H9 (cell line): ENCODE measurements around the gene ADCY5. TPM values are rescaled to one million over a fixed set of nuclear protein-coding genes. Genes with fewer than 3 reads are reported as not detected.

Experiments
- DNase-seq: peaks from one replicate; pipeline ENCODE4 v3.0.0-alpha.2; 2017
- H2AFZ ChIP-seq: one replicate; pipeline ENCODE4 v1.6.1; 2013; ENCODE audit warnings: mild to moderate bottlenecking, low read length, control low read depth, moderate library complexity
- H2AK5ac ChIP-seq: 2 replicates; pipeline ENCODE4 v1.6.1; 2013; ENCODE audit warnings: low read length, control low read depth, mixed read lengths; ENCODE audit not compliant: insufficient read length
- H2BK120ac ChIP-seq: one replicate; pipeline ENCODE4 v1.6.1; 2013; ENCODE audit warnings: low read depth, mild to moderate bottlenecking, low read length, control low read depth, inconsistent platforms; ENCODE audit not compliant: poor library complexity, severe bottlenecking
- H2BK12ac ChIP-seq: 2 replicates; pipeline ENCODE4 v1.6.1; 2013; ENCODE audit warnings: low read length, control low read depth, mixed read lengths, low read depth; ENCODE audit not compliant: insufficient read length
- H2BK15ac ChIP-seq: 2 replicates; pipeline ENCODE4 v1.6.1; 2013; ENCODE audit warnings: low read depth, low read length, control low read depth
- H2BK20ac ChIP-seq: one replicate; pipeline ENCODE4 v1.6.1; 2013; ENCODE audit warnings: low read depth, mild to moderate bottlenecking, low read length, control low read depth, inconsistent platforms; ENCODE audit not compliant: poor library complexity, severe bottlenecking
- H2BK5ac ChIP-seq: 2 replicates; pipeline ENCODE4 v1.6.1; 2013; ENCODE audit warnings: low read length, control low read depth, mixed read lengths; ENCODE audit not compliant: insufficient read length
- H3K14ac ChIP-seq: 2 replicates; pipeline ENCODE4 v1.6.1; 2013; ENCODE audit warnings: low read length, control low read depth; ENCODE audit not compliant: insufficient read depth
- H3K18ac ChIP-seq: 2 replicates; pipeline ENCODE4 v1.6.1; 2013; ENCODE audit warnings: low read depth, mild to moderate bottlenecking, mixed read lengths, low read length, control low read depth; ENCODE audit not compliant: insufficient read length
- H3K23ac ChIP-seq: 2 replicates; pipeline ENCODE4 v1.6.1; 2013; ENCODE audit warnings: low read length, control low read depth, mixed read lengths, low read depth; ENCODE audit not compliant: insufficient read length
- H3K23me2 ChIP-seq: 2 replicates; pipeline ENCODE4 v1.6.1; 2013; ENCODE audit warnings: low read depth, mild to moderate bottlenecking, mixed read lengths, low read length, control low read depth; ENCODE audit not compliant: insufficient read length, poor library complexity, severe bottlenecking
- H3K27ac ChIP-seq: 2 replicates; pipeline ENCODE4 v1.5.1; 2013; ENCODE audit warnings: low read length, control low read depth, mixed read lengths, low read depth; ENCODE audit not compliant: insufficient read length
- H3K27me3 ChIP-seq: 2 replicates; pipeline ENCODE4 v1.6.1; 2013; ENCODE audit warnings: low read length, control low read depth, inconsistent platforms; ENCODE audit not compliant: insufficient read depth
- H3K4ac ChIP-seq: 2 replicates; pipeline ENCODE4 v1.6.1; 2013; ENCODE audit warnings: low read depth, mild to moderate bottlenecking, control low read depth, inconsistent platforms, low read length, moderate library complexity
- H3K4me1 ChIP-seq: 2 replicates; pipeline ENCODE4 v1.6.1; 2013; ENCODE audit warnings: low read length, control low read depth, inconsistent platforms; ENCODE audit not compliant: insufficient read depth
- H3K4me2 ChIP-seq: 2 replicates; pipeline ENCODE4 v1.6.1; 2013; ENCODE audit warnings: low read length, control low read depth, mixed read lengths; ENCODE audit not compliant: insufficient read length, insufficient read depth
- H3K56ac ChIP-seq: 2 replicates; pipeline ENCODE4 v1.6.1; 2013; ENCODE audit warnings: low read depth, mild to moderate bottlenecking, mixed read lengths, low read length, control low read depth; ENCODE audit not compliant: insufficient read length
- H3K79me1 ChIP-seq: 2 replicates; pipeline ENCODE4 v1.6.1; 2013; ENCODE audit warnings: low read depth, mild to moderate bottlenecking, moderate library complexity, low read length, control low read depth, inconsistent platforms; ENCODE audit not compliant: insufficient read depth, poor library complexity, severe bottlenecking
- H3K79me2 ChIP-seq: 2 replicates; pipeline ENCODE4 v1.6.1; 2013; ENCODE audit warnings: low read length, control low read depth, inconsistent platforms; ENCODE audit not compliant: insufficient read depth
- H3K9ac ChIP-seq: 2 replicates; pipeline ENCODE4 v1.6.1; 2013; ENCODE audit warnings: low read length, control low read depth, mixed read lengths; ENCODE audit not compliant: insufficient read length; ENCODE audit errors: extremely low read depth
- H3K9me3 ChIP-seq: one replicate; pipeline ENCODE4 v1.6.1; 2013; ENCODE audit warnings: low read depth, low read length, inconsistent platforms; ENCODE audit not compliant: control insufficient read depth
- H3T11ph ChIP-seq: one replicate; pipeline ENCODE4 v1.6.1; 2013; ENCODE audit warnings: mild to moderate bottlenecking, low read length, control low read depth, inconsistent platforms
- H4K20me1 ChIP-seq: one replicate; pipeline ENCODE4 v1.6.1; 2013; ENCODE audit not compliant: control insufficient read depth, insufficient read length, insufficient read depth
- H4K5ac ChIP-seq: 2 replicates; pipeline ENCODE4 v1.6.1; 2013; ENCODE audit warnings: low read depth, mild to moderate bottlenecking, mixed read lengths, low read length, control low read depth; ENCODE audit not compliant: insufficient read length
- H4K8ac ChIP-seq: replicated peaks from 2 replicates; pipeline ENCODE4 v1.6.1; 2013; ENCODE audit warnings: low read length, control low read depth, mixed read lengths, low read depth; ENCODE audit not compliant: insufficient read length
- H4K91ac ChIP-seq: 2 replicates; pipeline ENCODE4 v1.6.1; 2013; ENCODE audit warnings: low read depth, mild to moderate bottlenecking, moderate library complexity, mixed read lengths, low read length, control low read depth; ENCODE audit not compliant: insufficient read length
- H3K27ac Mint-ChIP-seq, 3 experiments: 2 replicates in 2 of 3; 3 replicates in 1 of 3; pipeline ENCODE4 v1.8.0; 2020 to 2021; ENCODE audit warnings: mixed read lengths in 3 of 3, mild to moderate bottlenecking in 1 of 3, moderate library complexity in 1 of 3
- H3K27me3 Mint-ChIP-seq: 2 replicates; pipeline ENCODE4 v1.8.0; 2021; ENCODE audit warnings: low read depth, mild to moderate bottlenecking, moderate library complexity, mixed read lengths
- H3K36me3 Mint-ChIP-seq, 3 experiments: 2 replicates in 2 of 3; 3 replicates in 1 of 3; pipeline ENCODE4 v1.8.0; 2020 to 2021; ENCODE audit warnings: low read depth in 3 of 3, mixed read lengths in 3 of 3; ENCODE audit not compliant: insufficient read depth in 1 of 3
- H3K4me1 Mint-ChIP-seq, 2 experiments: 2 replicates each; pipeline ENCODE4 v1.8.0; 2020; ENCODE audit warnings: mixed read lengths in 2 of 2
- H3K4me3 Mint-ChIP-seq, 2 experiments: 2 replicates in 1 of 2; 3 replicates in 1 of 2; pipeline ENCODE4 v1.8.0; 2020 to 2021; ENCODE audit warnings: mild to moderate bottlenecking in 2 of 2, mixed read lengths in 2 of 2, moderate library complexity in 1 of 2
- H3K9me3 Mint-ChIP-seq, 2 experiments: 2 replicates in 1 of 2; 3 replicates in 1 of 2; pipeline ENCODE4 v1.8.0; 2020; ENCODE audit warnings: mild to moderate bottlenecking in 2 of 2, mixed read lengths in 2 of 2, moderate library complexity in 1 of 2
- WGBS: extraction: QIAGEN DNeasy Blood & Tissue Kit; methylation state at CpG from one replicate; pipeline ENCODE4 v1.1.7; 2013; ENCODE audit warnings: missing lambda C conversion rate, low lambda C conversion rate, mixed read lengths; ENCODE audit not compliant: insufficient read length; ENCODE audit errors: extremely low coverage; 5-methylcytosine and 5-hydroxymethylcytosine counted together
- total RNA-seq: library from RNA; stranded (reverse); gene quantifications from 2 replicates; pipeline ENCODE4 v1.2.1, GENCODE V29; 2021
- TF ChIP-seq, protein P1 (sequence below): fragments of 200-600 bp; sonication (generic); conservative IDR thresholded peaks from 3 replicates; pipeline ENCODE4 v1.8.0; 2021; ENCODE audit warnings: antibody characterized with exemption, mild to moderate bottlenecking

Gene ADCY5
- total RNA-seq, 1 experiment from 2014 or later, result 5.0 TPM

DNA sequence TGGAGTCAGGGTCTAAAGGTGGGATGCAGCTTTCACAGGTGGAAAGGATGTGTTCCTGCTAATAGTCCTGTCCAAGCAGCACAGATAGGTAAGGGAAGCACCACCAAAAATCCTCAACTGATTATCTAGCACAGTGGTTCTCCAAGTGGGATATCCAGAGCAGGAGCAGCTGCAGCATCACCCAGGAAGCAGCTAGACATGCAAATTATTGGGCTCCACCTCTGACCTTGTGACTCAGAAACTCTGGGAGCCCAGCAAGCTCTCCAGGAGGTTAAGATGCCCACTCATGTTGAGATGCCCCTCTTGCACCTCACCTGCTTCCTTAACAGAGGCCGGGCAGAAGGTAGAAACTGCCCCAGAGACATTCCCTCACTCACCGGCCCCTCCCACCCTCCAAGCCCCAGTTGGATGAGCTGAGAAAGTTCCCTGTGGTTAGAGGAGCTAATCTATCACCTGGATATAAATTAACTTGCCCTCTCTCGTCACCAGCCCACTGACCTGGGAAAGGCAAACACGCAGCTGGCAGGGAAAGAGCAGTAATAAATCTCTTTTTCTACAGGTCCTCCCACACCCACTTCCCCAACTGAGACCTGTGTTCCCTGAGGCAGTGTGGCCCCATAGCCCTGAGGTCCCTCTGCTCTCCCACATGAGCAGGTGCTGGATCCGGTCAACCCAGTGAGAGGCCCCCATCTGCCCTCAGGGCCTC lies 39.3 kb downstream of the ADCY5 start:
- no peak overlapping the region for H3K56ac ChIP-seq
- peaks cover 2% of the 10 kb centered on the region for H3K4me1 ChIP-seq
- Mint-ChIP-seq H3K36me3 (no peaks in the 10 kb centered on the region; a peak in 1 of 7 replicates), H3K27me3 (peaks cover 2% of the 10 kb centered on the region), H3K9me3 (no peaks in the 10 kb centered on the region; a peak in 1 of 5 replicates), H3K4me3 (no peak overlapping the region), H3K27ac (no peak overlapping the region; a peak in 1 of 7 replicates), H3K4me1 (peaks cover 18 to 50% of the 10 kb centered on the region in 2 experiments)
- H4K5ac ChIP-seq, result no peak overlapping the region
- H2BK15ac ChIP-seq, result no peak overlapping the region
- H4K20me1 ChIP-seq, result no peaks in the 10 kb centered on the region
- WGBS, result no CpG with 5 or more reads among the region's 5 CpGs
- no peak overlapping the region for H3T11ph ChIP-seq
- no peak overlapping the region for H2AK5ac ChIP-seq
- no peak overlapping the region for H2AFZ ChIP-seq
- no peaks in the 10 kb centered on the region for H3K79me2 ChIP-seq
- H3K14ac ChIP-seq, result no peak overlapping the region
- no peak overlapping the region for H4K91ac ChIP-seq
- TF ChIP-seq, protein P1, sequence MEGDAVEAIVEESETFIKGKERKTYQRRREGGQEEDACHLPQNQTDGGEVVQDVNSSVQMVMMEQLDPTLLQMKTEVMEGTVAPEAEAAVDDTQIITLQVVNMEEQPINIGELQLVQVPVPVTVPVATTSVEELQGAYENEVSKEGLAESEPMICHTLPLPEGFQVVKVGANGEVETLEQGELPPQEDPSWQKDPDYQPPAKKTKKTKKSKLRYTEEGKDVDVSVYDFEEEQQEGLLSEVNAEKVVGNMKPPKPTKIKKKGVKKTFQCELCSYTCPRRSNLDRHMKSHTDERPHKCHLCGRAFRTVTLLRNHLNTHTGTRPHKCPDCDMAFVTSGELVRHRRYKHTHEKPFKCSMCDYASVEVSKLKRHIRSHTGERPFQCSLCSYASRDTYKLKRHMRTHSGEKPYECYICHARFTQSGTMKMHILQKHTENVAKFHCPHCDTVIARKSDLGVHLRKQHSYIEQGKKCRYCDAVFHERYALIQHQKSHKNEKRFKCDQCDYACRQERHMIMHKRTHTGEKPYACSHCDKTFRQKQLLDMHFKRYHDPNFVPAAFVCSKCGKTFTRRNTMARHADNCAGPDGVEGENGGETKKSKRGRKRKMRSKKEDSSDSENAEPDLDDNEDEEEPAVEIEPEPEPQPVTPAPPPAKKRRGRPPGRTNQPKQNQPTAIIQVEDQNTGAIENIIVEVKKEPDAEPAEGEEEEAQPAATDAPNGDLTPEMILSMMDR, result no peak
- no peak for DNase-seq
- H3K18ac ChIP-seq, result peak overlapping the region; percentile 15
- no peak overlapping the region for H3K23ac ChIP-seq
- H3K27me3 ChIP-seq, result no peaks in the 10 kb centered on the region
- no peak overlapping the region for H2BK120ac ChIP-seq
- no peak overlapping the region for H3K9ac ChIP-seq
- no peak overlapping the region for H3K4me2 ChIP-seq
- no peak overlapping the region for H2BK12ac ChIP-seq
- no peak overlapping the region for H4K8ac ChIP-seq
- H2BK20ac ChIP-seq, result no peak overlapping the region
- H3K4ac ChIP-seq, result no peak overlapping the region
- no peaks in the 10 kb centered on the region for H3K9me3 ChIP-seq
- peaks cover 4% of the 10 kb centered on the region for H3K23me2 ChIP-seq
- H3K79me1 ChIP-seq, result no peaks in the 10 kb centered on the region
- no peak overlapping the region for H3K27ac ChIP-seq
- no peak overlapping the region for H2BK5ac ChIP-seq
